Loucy (cell line): ENCODE data around the gene PDE4D.

ENCODE experiments used
- H2AFZ ChIP-seq: fragments of 200-600 bp; sonication (generic); 2 replicates; pipeline ENCODE4 v1.6.0; 2016; ENCODE audit warnings: antibody characterized with exemption, mild to moderate bottlenecking, low read length, moderate library complexity
- H3F3A ChIP-seq: fragments of 200-600 bp; 2 replicates; pipeline ENCODE4 v1.6.0; 2016; ENCODE audit warnings: antibody characterized with exemption, low read depth, mild to moderate bottlenecking
- H3K27me3 ChIP-seq: fragments of 200-600 bp; sonication (generic); 2 replicates; pipeline ENCODE4 v1.6.1; 2014; ENCODE audit warnings: low read length, mild to moderate bottlenecking; ENCODE audit not compliant: insufficient read depth, poor library complexity, severe bottlenecking
- H3K36me3 ChIP-seq: fragments of 200-600 bp; sonication (generic); 2 replicates; pipeline ENCODE4 v1.6.1; 2016; ENCODE audit warnings: low read length; ENCODE audit not compliant: insufficient read depth
- H3K4me1 ChIP-seq: fragments of 200-600 bp; sonication (generic); 2 replicates; pipeline ENCODE4 v1.5.1; 2014; ENCODE audit warnings: low read length, mild to moderate bottlenecking; ENCODE audit not compliant: insufficient read depth, poor library complexity, severe bottlenecking
- H3K4me2 ChIP-seq: fragments of 200-600 bp; sonication (generic); 2 replicates; pipeline ENCODE4 v1.6.0; 2014; ENCODE audit warnings: antibody characterized with exemption, low read length, low read depth, mild to moderate bottlenecking; ENCODE audit not compliant: poor library complexity, severe bottlenecking
- H3K4me3 ChIP-seq: fragments of 200-600 bp; sonication (generic); 2 replicates; pipeline ENCODE4 v1.5.1; 2014; ENCODE audit warnings: low read length, mild to moderate bottlenecking, mixed read lengths; ENCODE audit not compliant: poor library complexity, severe bottlenecking
- H3K79me2 ChIP-seq: fragments of 200-600 bp; sonication (generic); 2 replicates; pipeline ENCODE4 v1.6.1; 2014; ENCODE audit warnings: low read length; ENCODE audit not compliant: insufficient read depth
- H3K9ac ChIP-seq: fragments of 200-600 bp; sonication (generic); 2 replicates; pipeline ENCODE4 v1.6.0; 2014; ENCODE audit warnings: mild to moderate bottlenecking, low read depth, low read length, moderate library complexity; ENCODE audit not compliant: poor library complexity, severe bottlenecking
- H3K9me2 ChIP-seq: fragments of 200-600 bp; sonication (generic); replicated peaks from 2 replicates; pipeline ENCODE4 v1.6.1; 2016; ENCODE audit warnings: low read depth, low read length, mixed read lengths
- H3K9me3 ChIP-seq: fragments of 200-600 bp; sonication (generic); 2 replicates; pipeline ENCODE4 v1.6.1; 2014; ENCODE audit warnings: mild to moderate bottlenecking, antibody characterized with exemption, low read length, low read depth; ENCODE audit not compliant: insufficient read depth
- H4K20me1 ChIP-seq: fragments of 200-600 bp; sonication (generic); 2 replicates; pipeline ENCODE4 v1.6.0; 2014; ENCODE audit warnings: antibody characterized with exemption, low read length, mild to moderate bottlenecking; ENCODE audit not compliant: insufficient read depth, poor library complexity, severe bottlenecking
- EZH2phosphoT487 ChIP-seq: fragments of 200-600 bp; IDR thresholded peaks from 2 replicates; pipeline ENCODE4 v1.6.1; 2018; ENCODE audit warnings: antibody characterized with exemption, mild to moderate bottlenecking, moderate library complexity, borderline replicate concordance
- TF ChIP-seq, protein P1 (sequence below): fragments of 200-600 bp; sonication (generic); conservative IDR thresholded peaks from 2 replicates; pipeline ENCODE4 v1.5.1; 2014; ENCODE audit warnings: mild to moderate bottlenecking, antibody characterized with exemption, low read length

Gene PDE4D

DNA sequence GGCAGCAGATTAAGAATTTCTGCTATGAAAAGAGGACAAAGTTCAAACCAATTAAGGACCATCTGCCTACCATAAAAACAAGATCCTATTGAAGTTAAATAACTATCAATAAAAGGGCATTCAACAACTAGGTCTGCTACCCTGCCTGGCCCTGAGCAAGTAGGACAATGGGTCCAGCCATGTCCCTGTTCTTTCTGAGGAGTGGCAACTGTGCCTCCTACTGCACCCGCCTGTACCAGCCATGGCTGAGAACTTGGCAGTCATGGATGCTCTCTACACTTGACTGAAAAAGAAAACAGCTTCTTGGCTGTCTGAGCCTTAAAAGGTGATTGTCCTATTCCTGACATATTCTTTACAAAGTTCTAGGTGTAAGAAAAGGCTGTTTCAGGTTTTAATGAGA is 652.4 kb downstream of the PDE4D start:
- Histone ChIP-seq H3K9me3 (no peaks in the 10 kb centered on the region), H3F3A (no peaks in the 10 kb centered on the region), H3K4me3 (no peak overlapping the region), H4K20me1 (no peaks in the 10 kb centered on the region), H3K4me1 (no peaks in the 10 kb centered on the region), H3K9me2 (no peaks in the 10 kb centered on the region), H3K9ac (no peak overlapping the region), H3K4me2 (no peak overlapping the region), H2AFZ (no peak overlapping the region), H3K79me2 (no peaks in the 10 kb centered on the region), H3K27me3 (no peaks in the 10 kb centered on the region), H3K36me3 (no peaks in the 10 kb centered on the region)
- TF ChIP-seq, protein P1, sequence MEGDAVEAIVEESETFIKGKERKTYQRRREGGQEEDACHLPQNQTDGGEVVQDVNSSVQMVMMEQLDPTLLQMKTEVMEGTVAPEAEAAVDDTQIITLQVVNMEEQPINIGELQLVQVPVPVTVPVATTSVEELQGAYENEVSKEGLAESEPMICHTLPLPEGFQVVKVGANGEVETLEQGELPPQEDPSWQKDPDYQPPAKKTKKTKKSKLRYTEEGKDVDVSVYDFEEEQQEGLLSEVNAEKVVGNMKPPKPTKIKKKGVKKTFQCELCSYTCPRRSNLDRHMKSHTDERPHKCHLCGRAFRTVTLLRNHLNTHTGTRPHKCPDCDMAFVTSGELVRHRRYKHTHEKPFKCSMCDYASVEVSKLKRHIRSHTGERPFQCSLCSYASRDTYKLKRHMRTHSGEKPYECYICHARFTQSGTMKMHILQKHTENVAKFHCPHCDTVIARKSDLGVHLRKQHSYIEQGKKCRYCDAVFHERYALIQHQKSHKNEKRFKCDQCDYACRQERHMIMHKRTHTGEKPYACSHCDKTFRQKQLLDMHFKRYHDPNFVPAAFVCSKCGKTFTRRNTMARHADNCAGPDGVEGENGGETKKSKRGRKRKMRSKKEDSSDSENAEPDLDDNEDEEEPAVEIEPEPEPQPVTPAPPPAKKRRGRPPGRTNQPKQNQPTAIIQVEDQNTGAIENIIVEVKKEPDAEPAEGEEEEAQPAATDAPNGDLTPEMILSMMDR: no peak
- TF ChIP-seq EZH2phosphoT487: no peak

DNA sequence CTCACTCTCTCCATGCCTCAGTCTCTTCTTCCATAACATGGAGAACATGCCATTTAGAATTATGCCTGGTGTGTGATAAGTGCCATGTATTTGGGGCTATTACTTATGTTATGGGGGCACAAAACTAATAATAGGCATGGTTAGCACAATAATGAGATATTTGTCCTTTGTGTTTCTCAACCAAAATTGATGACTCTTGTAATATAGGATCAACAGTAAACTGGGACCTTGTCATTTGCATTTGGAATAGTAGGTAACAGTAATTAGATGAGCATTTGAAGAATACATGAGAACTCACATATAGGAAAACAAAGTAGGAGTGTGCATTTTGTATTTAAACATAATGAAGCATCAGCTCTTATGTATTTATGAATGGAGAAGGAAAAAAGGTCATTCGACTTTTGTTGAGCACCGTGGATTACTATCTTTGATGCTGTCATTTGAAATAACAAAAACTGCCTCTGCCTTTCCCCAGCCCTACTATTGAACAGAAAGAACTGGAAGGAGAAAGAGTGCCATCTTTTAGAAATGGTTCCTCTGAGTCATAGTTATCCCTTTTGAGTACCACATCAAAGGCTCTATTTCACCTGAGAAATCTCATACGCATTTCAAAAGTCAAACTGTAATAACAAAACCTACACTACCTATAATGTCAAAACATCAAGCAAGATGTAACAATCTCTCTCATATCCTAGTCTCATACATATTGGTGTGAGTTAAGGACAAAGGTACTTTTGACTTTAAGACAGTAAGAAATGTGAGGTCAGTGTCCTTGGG is 655.2 kb downstream of the PDE4D start:
- Histone ChIP-seq H3K9me3 (no peaks in the 10 kb centered on the region), H3K9ac (no peak overlapping the region), H3K4me1 (no peaks in the 10 kb centered on the region), H3K36me3 (no peaks in the 10 kb centered on the region), H2AFZ (no peak overlapping the region), H4K20me1 (no peaks in the 10 kb centered on the region), H3K4me2 (no peak overlapping the region), H3K27me3 (no peaks in the 10 kb centered on the region), H3F3A (no peaks in the 10 kb centered on the region), H3K79me2 (no peaks in the 10 kb centered on the region), H3K9me2 (no peaks in the 10 kb centered on the region), H3K4me3 (no peak overlapping the region)
- TF ChIP-seq, protein P1: no peak
- TF ChIP-seq EZH2phosphoT487: no peak

DNA sequence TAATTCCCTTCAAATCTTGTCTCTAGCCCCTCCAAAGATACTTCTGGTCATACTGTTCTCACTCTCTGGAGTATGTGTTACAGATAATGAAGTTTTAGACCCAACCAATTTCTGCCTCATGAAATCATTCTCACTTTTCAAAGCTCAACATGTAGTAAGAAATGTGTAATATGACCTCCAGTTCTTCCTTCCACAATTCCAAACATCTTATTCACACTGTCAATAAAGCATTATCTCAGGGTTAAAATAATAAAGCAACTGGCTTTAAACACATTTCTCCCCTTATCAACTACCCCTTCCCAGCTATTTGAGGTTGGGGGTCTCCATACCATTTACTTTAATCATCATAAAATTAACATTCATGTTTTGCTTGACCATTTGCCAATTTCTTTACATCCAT is 656.5 kb downstream of the PDE4D start:
- TF ChIP-seq, protein P1: no peak
- no peak for TF ChIP-seq EZH2phosphoT487
- no peak overlapping the region for H3K9ac ChIP-seq
- H3K4me2 ChIP-seq: no peak overlapping the region
- no peaks in the 10 kb centered on the region for H3K27me3 ChIP-seq
- H3K9me3 ChIP-seq: no peaks in the 10 kb centered on the region
- H3K4me3 ChIP-seq: no peak overlapping the region
- no peaks in the 10 kb centered on the region for H3K4me1 ChIP-seq
- no peak overlapping the region for H2AFZ ChIP-seq
- no peaks in the 10 kb centered on the region for H3K36me3 ChIP-seq
- H3K9me2 ChIP-seq: no peaks in the 10 kb centered on the region
- no peaks in the 10 kb centered on the region for H4K20me1 ChIP-seq
- H3F3A ChIP-seq: no peaks in the 10 kb centered on the region
- H3K79me2 ChIP-seq: no peaks in the 10 kb centered on the region
